ENCODE measurements around the gene DAPL1.

DNA sequence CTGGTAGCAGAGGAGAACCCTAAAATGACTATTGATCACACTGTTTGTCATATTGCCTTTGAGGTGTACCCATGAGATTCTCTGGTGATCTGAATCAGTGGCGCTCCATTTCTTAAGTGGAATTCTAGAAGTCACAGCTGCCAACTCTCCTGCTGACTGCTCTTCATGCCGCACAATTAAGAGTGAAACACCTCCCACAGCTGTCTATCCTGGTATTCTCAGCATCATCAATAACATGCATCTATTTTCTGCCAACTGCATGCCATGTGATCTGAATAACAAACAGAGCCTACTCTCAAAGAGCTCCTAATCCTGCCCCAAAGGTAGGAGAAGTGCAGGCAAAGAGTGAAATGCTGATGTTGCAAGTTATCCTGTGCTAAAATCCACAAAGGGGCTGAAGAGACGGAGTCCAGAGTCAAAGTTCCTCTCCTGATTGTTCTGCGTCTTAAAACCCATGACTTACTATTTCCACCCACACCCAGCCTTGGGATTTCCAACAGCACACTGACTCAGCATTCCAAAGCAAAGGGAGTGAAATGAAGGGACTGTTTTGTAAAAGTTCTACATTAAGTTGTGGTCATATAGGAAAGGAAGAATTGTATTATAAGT is 13.7 kb upstream of the DAPL1 start:
- TF ChIP-seq EZH2 (IDR thresholded peaks at IDR 0.05; ENCODE audit: insufficient read depth, poor library complexity, severe bottlenecking) (no peak), EZH2phosphoT487 (IDR thresholded peaks at IDR 0.05; ENCODE audit: insufficient read depth, low read depth) (no peak)
